ENCODE data around the gene CBL. TPM values are rescaled to one million over a fixed set of nuclear protein-coding genes. Genes with fewer than 3 reads are reported as not detected.

Gene CBL
- total RNA-seq, 1 donor from 2014 or later, result 6.5 TPM

DNA sequence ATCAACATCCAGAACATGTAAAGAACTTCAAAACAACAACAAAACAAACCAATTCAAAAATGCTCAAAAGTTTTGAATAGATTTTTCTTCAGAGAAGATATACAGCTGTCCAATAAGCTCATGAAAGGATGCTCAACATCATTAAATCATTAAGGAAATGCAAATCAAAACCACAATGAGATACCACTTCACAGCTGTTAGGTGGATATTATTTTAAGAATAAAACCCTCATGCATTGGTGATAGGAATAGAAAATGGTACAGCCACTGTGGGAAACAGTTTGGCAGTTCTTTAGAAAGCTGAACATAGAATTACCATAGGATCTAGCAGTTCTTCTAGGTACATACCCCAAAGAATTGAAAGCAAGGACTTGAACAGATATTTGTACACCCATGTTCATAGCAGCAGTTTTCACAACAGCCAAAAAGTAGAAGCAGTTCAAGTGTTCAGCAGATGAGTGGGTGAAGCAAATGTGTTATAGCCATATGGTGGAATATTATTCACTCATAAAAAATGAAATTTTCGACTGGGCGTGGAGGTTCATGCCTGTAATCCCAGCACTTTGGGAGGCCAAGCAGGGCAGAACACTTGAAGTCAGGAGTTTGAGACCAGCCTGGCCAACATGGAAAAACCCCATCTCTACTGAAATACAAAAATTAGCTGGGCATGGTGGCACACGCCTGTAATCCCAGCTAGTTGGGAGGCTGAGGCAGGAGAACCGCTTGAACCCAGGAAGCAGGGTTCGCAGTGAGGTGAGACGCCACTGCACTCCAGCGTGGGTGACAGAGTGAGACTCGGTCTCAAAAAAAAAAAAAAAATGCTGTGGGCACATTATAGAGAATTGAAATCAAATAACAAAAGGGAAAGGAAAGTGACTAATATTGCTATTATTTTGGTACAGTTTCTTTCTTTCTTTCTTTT is 42.9 kb downstream of the CBL start:
- DNase-seq, result no peak
- ATAC-seq (ENCODE audit: poor library complexity), result no peak
- intact Hi-C loops (cut with DNase I), result no loop called here

DNA sequence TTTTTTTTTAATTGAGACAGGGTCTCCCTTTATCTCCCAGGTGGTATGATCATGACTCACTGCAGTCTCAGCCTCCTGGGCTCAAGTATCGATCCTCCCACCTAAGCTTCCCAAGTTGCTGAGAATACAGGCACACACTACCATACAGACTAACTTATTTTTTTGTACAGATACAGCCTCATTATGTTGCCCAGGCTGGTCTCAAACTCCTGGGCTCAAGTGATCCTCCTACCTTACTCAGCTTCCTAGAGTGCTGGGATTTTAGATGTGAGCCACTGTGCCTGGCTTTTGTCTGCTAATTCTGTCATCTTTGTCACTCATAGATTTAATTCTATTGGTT is 43.5 kb downstream of the CBL start:
- DNase-seq, result no peak
- intact Hi-C loops (cut with DNase I), result no loop called here
- ATAC-seq (ENCODE audit: poor library complexity), result no peak

- DNase-seq, result no peak
- intact Hi-C loops (cut with DNase I), result no loop called here
- no peak for ATAC-seq (ENCODE audit: poor library complexity)
Observed at GRCh38 chr11:119251114-119251513, 45.0 kb downstream of the CBL start.

DNA sequence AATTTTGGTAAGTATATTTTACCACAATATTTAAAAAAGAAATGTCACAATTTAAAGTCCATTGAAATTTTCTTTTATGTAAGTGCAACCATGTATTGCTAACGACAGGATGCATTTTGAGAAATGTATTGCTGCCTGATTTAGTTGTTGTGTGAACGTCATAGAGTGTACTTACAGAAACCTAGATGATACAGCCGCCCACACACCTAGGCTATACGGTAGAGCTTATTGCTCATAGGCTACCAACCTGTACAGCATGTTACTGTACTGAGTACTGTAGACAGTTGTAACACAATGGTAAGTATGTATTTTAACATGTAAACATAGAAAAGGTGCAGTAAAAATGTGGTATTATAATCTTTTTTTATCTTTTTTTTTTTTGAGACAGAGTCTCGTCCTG is 48.1 kb downstream of the CBL start:
- intact Hi-C loops (cut with DNase I), result no loop called here
- ATAC-seq (ENCODE audit: poor library complexity), result no peak

DNA sequence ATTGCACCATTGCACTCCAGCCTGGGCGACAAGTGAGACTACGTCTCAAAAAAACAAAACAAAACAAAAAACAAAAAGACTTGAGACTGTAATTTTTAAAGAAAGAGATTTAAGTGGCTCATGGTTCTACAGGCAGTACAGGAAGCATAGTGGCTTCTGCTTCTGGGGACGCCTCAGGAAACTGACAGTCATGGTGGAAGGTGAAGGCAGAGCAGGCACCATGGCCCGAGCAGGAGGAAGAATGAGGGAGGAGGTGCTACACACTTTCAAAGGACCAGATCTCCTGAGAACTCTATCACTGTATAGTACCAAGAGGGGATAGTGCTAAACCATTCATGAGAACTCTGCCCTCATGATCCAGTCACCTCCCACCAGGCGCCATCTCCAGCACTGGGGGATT is 52.0 kb downstream of the CBL start:
- no peak for ATAC-seq (ENCODE audit: poor library complexity)
- no peak for DNase-seq
- intact Hi-C loops (cut with DNase I), result no loop called here

More for the DNA sequence above, 48.1 kb downstream of the CBL start:
- no peak for DNase-seq

GRCh38 chr11:119258983-119259382 is 52.8 kb downstream of the CBL start:
- no peak for ATAC-seq (ENCODE audit: poor library complexity)
- intact Hi-C loops (cut with DNase I), result no loop called here
- no peak for DNase-seq

DNA sequence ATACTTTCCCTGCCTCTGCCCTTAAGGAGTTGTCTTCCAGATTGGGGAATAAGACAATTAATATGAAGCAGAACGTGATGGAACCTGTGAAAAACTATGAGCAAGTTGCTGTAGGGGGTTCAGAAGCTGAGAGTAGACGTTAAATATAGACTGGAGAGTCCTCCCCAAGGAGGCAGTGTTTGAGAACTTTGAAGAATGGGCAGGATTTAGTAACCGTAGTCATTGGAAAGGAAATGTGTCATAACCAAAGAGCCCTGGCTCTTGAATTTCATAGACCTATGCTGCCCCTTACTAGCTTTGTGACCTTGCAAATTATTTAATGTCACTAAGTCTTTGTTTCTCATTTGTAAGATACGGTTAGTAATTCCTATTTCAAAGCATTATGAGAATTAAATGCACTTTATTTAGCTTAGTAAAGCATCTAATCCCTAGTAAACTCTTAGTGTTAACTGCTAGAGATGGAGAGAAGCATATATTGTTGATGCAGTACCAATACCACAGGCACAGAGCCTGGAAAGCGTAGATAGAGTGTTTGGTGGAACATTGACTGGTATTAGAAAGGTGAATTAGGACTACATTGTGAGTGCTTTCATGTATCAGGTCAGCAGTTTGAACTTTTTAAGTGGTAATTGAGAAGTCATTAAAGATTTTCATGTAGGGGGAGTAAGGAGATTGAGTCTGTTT is 56.7 kb downstream of the CBL start:
- ATAC-seq (ENCODE audit: poor library complexity), result no peak
- intact Hi-C loops (cut with DNase I), result no loop called here
- no peak for DNase-seq

DNA sequence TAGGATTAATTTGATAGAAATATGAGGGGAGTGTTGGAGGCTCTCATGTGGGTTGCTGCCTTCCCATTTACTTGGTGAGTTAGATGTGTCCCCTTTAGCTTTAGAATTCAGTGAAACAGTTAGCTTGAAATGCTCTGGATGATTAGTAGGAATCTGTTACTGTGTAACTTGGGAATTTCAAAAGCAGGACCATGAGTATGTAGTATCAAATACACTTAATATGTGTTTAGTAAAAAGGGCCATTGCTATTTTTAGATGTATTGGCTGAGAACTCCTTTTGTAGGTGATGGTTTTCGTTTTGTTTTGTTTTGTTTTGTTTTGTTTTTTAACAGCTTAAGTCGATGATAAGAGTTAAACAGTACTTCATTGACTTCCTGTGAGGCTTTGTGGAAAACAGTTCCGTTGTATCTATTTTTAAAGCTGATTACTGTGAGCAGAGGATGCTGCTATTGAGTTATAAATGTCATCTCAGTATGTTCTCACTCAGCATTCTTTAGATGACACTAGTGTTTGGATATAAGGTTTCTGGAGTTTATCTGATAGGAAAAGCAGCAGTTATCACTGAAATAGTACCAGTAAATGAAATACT is 57.3 kb downstream of the CBL start:
- DNase-seq (no peak), ATAC-seq (ENCODE audit: poor library complexity) (peak; percentile 64)
- intact Hi-C loops (cut with DNase I), result no loop called here

- DNase-seq (no peak), ATAC-seq (ENCODE audit: poor library complexity) (no peak)
- intact Hi-C loops (cut with DNase I), result no loop called here
Observed at GRCh38 chr11:119266063-119266462, 59.9 kb downstream of the CBL start.

DNA sequence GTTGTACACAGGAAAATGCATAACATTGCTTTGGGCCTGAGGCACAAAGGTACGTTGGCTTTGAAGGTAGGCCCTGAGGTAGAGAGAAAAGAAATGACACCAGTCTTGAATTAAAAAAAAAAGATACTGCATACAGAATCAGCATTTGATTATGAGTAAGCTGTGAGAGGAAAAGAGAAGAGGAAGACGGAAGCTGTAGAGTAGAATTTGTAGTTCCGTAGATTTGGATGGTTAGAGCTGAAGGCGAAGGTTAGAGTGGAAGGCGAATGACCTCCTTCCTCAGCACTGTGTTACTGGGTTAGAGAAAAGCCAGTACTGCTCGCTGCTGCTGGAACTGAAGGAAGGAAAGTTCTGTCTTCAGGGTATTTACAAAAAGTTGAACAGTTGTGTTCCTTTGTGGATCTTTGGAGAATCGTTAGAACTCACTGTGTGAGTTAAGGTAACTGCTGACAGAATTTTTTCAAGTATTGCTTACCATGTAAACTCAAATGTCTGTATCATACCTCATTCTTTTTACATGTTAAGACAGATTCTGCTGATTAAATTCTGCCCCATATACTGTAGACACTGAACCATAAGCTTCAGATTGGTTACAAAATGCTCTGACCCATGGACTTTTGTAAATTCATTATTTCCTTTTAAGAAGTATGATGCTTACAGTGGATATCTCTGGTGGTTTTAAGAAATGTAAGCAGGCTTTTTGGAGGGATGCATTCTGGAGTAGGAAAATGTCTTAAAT is 60.5 kb downstream of the CBL start:
- ATAC-seq (ENCODE audit: poor library complexity) (no peak), DNase-seq (no peak)
- intact Hi-C loops (cut with DNase I), result no loop called here

GRCh38 chr11:119267645-119268044 is 61.5 kb downstream of the CBL start:
- no peak for ATAC-seq (ENCODE audit: poor library complexity)
- intact Hi-C loops (cut with DNase I), result no loop called here

GRCh38 chr11:119273721-119274120 is 67.6 kb downstream of the CBL start:
- no peak for DNase-seq
- intact Hi-C loops (cut with DNase I), result no loop called here
- ATAC-seq (ENCODE audit: poor library complexity), result no peak

More at GRCh38 chr11:119267645-119268044, 61.5 kb downstream of the CBL start:
- DNase-seq, result no peak

- DNase-seq (no peak), ATAC-seq (ENCODE audit: poor library complexity) (no peak)
- intact Hi-C loops (cut with DNase I), result no loop called here
Observed at GRCh38 chr11:119277660-119278059, 71.5 kb downstream of the CBL start.

GRCh38 chr11:119282495-119282894 is 76.4 kb downstream of the CBL start:
- DNase-seq (no peak), ATAC-seq (ENCODE audit: poor library complexity) (no peak)
- intact Hi-C loops (cut with DNase I), result no loop called here

DNA sequence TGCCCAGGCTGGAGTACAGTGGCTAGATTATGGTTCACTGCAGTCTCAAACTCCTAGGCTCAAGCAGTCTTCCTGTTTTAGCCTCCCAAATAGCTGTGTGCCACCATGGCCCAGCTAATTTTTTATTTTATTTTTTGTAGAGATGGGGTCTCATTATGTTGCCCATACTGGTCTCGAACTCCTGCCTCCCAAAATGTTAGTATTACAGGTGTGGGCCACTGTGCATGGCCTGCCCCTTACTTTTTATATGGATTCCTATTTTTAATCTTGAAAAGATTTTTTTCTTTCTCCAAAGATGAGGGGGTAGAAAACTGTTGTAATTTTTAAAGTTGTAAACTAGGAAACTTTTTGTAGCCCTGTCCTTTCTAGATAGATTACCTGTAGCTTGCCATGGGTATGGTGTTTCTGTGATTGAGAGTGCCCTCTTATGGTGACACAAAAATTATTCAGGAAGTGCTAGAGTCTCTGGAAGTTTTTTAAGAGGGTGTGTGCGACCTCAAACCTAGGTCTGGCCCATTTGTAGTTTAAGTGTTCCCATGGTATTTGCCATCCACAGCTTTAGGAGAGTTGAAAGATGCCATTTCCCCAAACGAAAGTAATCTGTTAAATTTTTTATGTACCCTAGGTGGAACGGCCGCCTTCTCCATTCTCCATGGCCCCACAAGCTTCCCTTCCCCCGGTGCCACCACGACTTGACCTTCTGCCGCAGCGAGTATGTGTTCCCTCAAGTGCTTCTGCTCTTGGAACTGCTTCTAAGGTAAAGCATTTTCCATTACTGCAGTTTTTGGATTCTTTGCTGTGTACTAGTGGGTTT is 78.4 kb downstream of the CBL start:
- no peak for DNase-seq
- peak; percentile 58 for ATAC-seq (ENCODE audit: poor library complexity)
- intact Hi-C loops (cut with DNase I), result no loop called here

- no peak for ATAC-seq (ENCODE audit: poor library complexity)
- intact Hi-C loops (cut with DNase I), result no loop called here
Observed at GRCh38 chr11:119285431-119285830, 79.3 kb downstream of the CBL start.

DNA sequence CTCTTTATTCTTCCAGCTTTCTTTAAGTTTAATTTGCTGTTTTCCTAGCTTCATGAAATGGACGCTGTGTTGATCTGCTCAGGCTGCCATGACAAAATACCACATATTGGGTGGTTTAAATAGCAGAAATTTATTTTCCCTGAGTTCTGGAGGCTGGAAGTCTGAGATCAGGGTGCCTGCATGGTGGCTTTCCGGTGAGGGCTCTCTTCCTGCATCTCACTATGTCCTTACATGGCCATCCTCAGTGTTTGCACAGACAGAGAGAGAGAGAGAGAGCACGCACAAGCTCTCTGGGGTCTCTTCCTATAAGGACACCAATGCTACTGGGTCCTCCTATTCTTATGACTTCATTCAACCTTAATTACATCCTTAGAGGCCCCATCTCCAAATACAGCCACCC is 82.1 kb downstream of the CBL start:
- DNase-seq (no peak), ATAC-seq (ENCODE audit: poor library complexity) (no peak)
- intact Hi-C loops (cut with DNase I), result no loop called here

More at GRCh38 chr11:119285431-119285830, 79.3 kb downstream of the CBL start:
- DNase-seq, result no peak

- intact Hi-C loops (cut with DNase I), result no loop called here
- ATAC-seq (ENCODE audit: poor library complexity), result no peak
Observed at GRCh38 chr11:119290894-119291497, 84.9 kb downstream of the CBL start.

More at GRCh38 chr11:119290894-119291497, 84.9 kb downstream of the CBL start:
- no peak for DNase-seq
